IMR-90 (cell line): Measurements from ENCODE around the gene STMN1. TPM values are rescaled to one million over a fixed set of nuclear protein-coding genes. Genes with fewer than 3 reads are reported as not detected.

Experiments used
- ATAC-seq: fragments of 200-7000 bp; cut with Tn5 transposase; 2 replicates; pipeline ENCODE4 v1.9.1; 2020; ENCODE audit warnings: low read depth, mild to moderate bottlenecking, moderate library complexity
- BruUV-seq: library from RNA; stranded (reverse); fragments of 400-500 nt; replicated peaks from 2 replicates; lab custom pipeline; 2021; lab: Mats Ljungman, UMichigan
- CTCF ChIA-PET: fragments of 300-600 bp; formaldehyde crosslinking; extraction: SDS; loops from one replicate; lab custom pipeline; 2021; ENCODE audit warnings: antibody characterized with exemption; lab: Yijun Ruan, JAX
- POLR2A ChIA-PET: fragments of 300-600 bp; sonication (Branson Sonifier 250); formaldehyde crosslinking; loops from one replicate; lab custom pipeline; 2022; ENCODE audit warnings: antibody characterized with exemption; ENCODE audit not compliant: unreplicated experiment; lab: Charles Lee
- DNase-seq: peaks from one replicate; pipeline ENCODE4 v3.0.0; 2013
- H2AFZ ChIP-seq: replicated peaks from 2 replicates; pipeline ENCODE3; 2013; ENCODE audit warnings: low read length, mild to moderate bottlenecking; ENCODE audit not compliant: poor library complexity
- H2AK5ac ChIP-seq: 2 replicates; pipeline ENCODE4 v1.6.1; 2013; ENCODE audit warnings: low read depth, low read length, inconsistent platforms
- H2AK9ac ChIP-seq: replicated peaks from 2 replicates; pipeline ENCODE3; 2013; ENCODE audit warnings: mild to moderate bottlenecking, low read depth, low read length, moderate library complexity; ENCODE audit not compliant: poor library complexity
- H2BK120ac ChIP-seq: 2 replicates; pipeline ENCODE4 v1.6.1; 2013; ENCODE audit warnings: low read depth, low read length, inconsistent platforms
- H2BK15ac ChIP-seq: 3 replicates; pipeline ENCODE4 v1.6.1; 2013; ENCODE audit warnings: low read depth, low read length, inconsistent platforms
- H2BK20ac ChIP-seq: 2 replicates; pipeline ENCODE4 v1.6.1; 2013; ENCODE audit warnings: low read depth, mild to moderate bottlenecking, inconsistent platforms, low read length, moderate library complexity
- H2BK5ac ChIP-seq: 2 replicates; pipeline ENCODE4 v1.6.1; 2013; ENCODE audit warnings: mild to moderate bottlenecking, low read depth, low read length, inconsistent platforms; ENCODE audit not compliant: poor library complexity, severe bottlenecking
- H3K14ac ChIP-seq: replicated peaks from 2 replicates; pipeline ENCODE4 v1.6.1; 2013; ENCODE audit warnings: low read depth, low read length, inconsistent platforms
- H3K18ac ChIP-seq: 2 replicates; pipeline ENCODE4 v1.6.1; 2013; ENCODE audit warnings: low read depth, low read length, control low read depth
- H3K23ac ChIP-seq: 2 replicates; pipeline ENCODE4 v1.6.1; 2013; ENCODE audit warnings: low read depth, low read length, inconsistent platforms
- H3K27ac ChIP-seq: 2 replicates; pipeline ENCODE4 v1.5.1; 2013; ENCODE audit warnings: mild to moderate bottlenecking, control low read depth, low read length; ENCODE audit not compliant: insufficient read depth
- H3K27me3 ChIP-seq: 2 replicates; pipeline ENCODE4 v1.6.1; 2013; ENCODE audit warnings: low read length; ENCODE audit not compliant: control insufficient read depth, insufficient read depth
- H3K36me3 ChIP-seq: 2 replicates; pipeline ENCODE4 v1.6.1; 2013; ENCODE audit warnings: low read length, mixed read lengths; ENCODE audit not compliant: control insufficient read depth, insufficient read depth
- H3K4ac ChIP-seq: 2 replicates; pipeline ENCODE4 v1.6.1; 2013; ENCODE audit warnings: low read depth, low read length, inconsistent platforms
- H3K4me1 ChIP-seq: 2 replicates; pipeline ENCODE4 v1.6.1; 2013; ENCODE audit warnings: low read length, mixed read lengths; ENCODE audit not compliant: control insufficient read depth, insufficient read depth
- H3K4me2 ChIP-seq: 2 replicates; pipeline ENCODE4 v1.6.1; 2013; ENCODE audit warnings: low read depth, mild to moderate bottlenecking, control low read depth, low read length, moderate library complexity
- H3K4me3 ChIP-seq: 2 replicates; pipeline ENCODE4 v1.5.1; 2013; ENCODE audit warnings: low read depth, mild to moderate bottlenecking, control low read depth, low read length, moderate library complexity; ENCODE audit not compliant: insufficient read depth
- H3K56ac ChIP-seq: 2 replicates; pipeline ENCODE4 v1.6.1; 2013; ENCODE audit warnings: low read length, inconsistent platforms; ENCODE audit not compliant: insufficient read depth; ENCODE audit errors: extremely low read depth
- H3K79me1 ChIP-seq, 2 experiments: 2 replicates each; pipeline ENCODE4 v1.6.1; 2013; ENCODE audit warnings: low read length in 2 of 2, inconsistent platforms in 1 of 2, low read depth in 1 of 2
- H3K9ac ChIP-seq: 2 replicates; pipeline ENCODE4 v1.6.1; 2013; ENCODE audit warnings: low read depth, low read length, control low read depth
- H3K9me1 ChIP-seq: 2 replicates; pipeline ENCODE4 v1.6.1; 2013; ENCODE audit warnings: low read length, inconsistent platforms; ENCODE audit not compliant: insufficient read depth
- H3K9me3 ChIP-seq: 2 replicates; pipeline ENCODE4 v1.6.1; 2013; ENCODE audit warnings: low read length; ENCODE audit not compliant: control insufficient read depth, insufficient read depth
- H4K20me1 ChIP-seq: 2 replicates; pipeline ENCODE4 v1.6.1; 2013; ENCODE audit warnings: low read length, inconsistent platforms; ENCODE audit not compliant: insufficient read depth
- H4K5ac ChIP-seq: 2 replicates; pipeline ENCODE4 v1.6.1; 2013; ENCODE audit warnings: mild to moderate bottlenecking, low read depth, low read length, control low read depth
- H4K8ac ChIP-seq, 2 experiments: 2 replicates each; pipeline ENCODE4 v1.6.1; 2013; ENCODE audit warnings: low read depth in 2 of 2, low read length in 2 of 2, control low read depth in 1 of 2, inconsistent platforms in 1 of 2
- H4K91ac ChIP-seq: 2 replicates; pipeline ENCODE4 v1.6.1; 2013; ENCODE audit warnings: low read depth, low read length, inconsistent platforms; ENCODE audit not compliant: insufficient read depth
- BHLHE40 ChIP-seq: fragments of 150-350 bp; IDR thresholded peaks from 2 replicates; pipeline ENCODE4 v1.6.1; 2016; ENCODE audit warnings: mild to moderate bottlenecking, low read depth, low read length
- CEBPB ChIP-seq: IDR thresholded peaks from 2 replicates; pipeline ENCODE4 v1.6.1; 2012; ENCODE audit warnings: low read depth, low read length, improper control_type of control experiment
- CTCF ChIP-seq: conservative IDR thresholded peaks from 2 replicates; pipeline ENCODE4 v1.5.1; 2012; ENCODE audit warnings: mild to moderate bottlenecking, low read depth, low read length, improper control_type of control experiment
- MXI1 ChIP-seq: IDR thresholded peaks from 2 replicates; pipeline ENCODE4 v1.6.1; 2012; ENCODE audit warnings: low read depth, mild to moderate bottlenecking, low read length, moderate library complexity, borderline replicate concordance
- RAD21 ChIP-seq: IDR thresholded peaks from 2 replicates; pipeline ENCODE4 v1.6.1; 2012; ENCODE audit warnings: low read length, improper control_type of control experiment
- USF2 ChIP-seq: fragments of 150-350 bp; IDR thresholded peaks from 2 replicates; pipeline ENCODE4 v1.6.1; 2017; ENCODE audit warnings: mild to moderate bottlenecking, antibody characterized with exemption, low read length, low read depth
- WGBS, 2 experiments: methylation state at CpG; one replicate each; pipeline versions ENCODE4 v1.1.5 to v1.1.7; 2013; ENCODE audit warnings: missing lambda C conversion rate in 2 of 2; ENCODE audit not compliant: insufficient read length in 1 of 2; ENCODE audit errors: extremely low coverage in 2 of 2; 5-methylcytosine and 5-hydroxymethylcytosine counted together
- dilution Hi-C: fragments of 300-500 bp; cut with HindIII; formaldehyde crosslinking; loops from one replicate; pipeline ENCODE4 v1.14.3; 2018; ENCODE audit warnings: low sequenced_read_pairs; ENCODE audit not compliant: unreplicated experiment
- in situ Hi-C: fragments of 300-500 bp; cut with MboI; formaldehyde crosslinking; loops from 3 replicates; pipeline ENCODE4 v1.14.3; 2019; ENCODE audit warnings: low sequenced_read_pairs, inconsistent platforms, mixed read lengths
- intact Hi-C: fragments of 100-400 bp; cut with micrococcal nuclease; formaldehyde crosslinking; loops from 2 replicates; pipeline ENCODE4 v1.10.0; 2022
- polyA plus RNA-seq, 3 experiments: library from polyadenylated mRNA; depleted of rRNA; stranded (reverse); fragments of >200 nt; gene quantifications; 2 replicates each; pipeline ENCODE4 v1.2.3, GENCODE V29; 2012; ENCODE audit warnings: low replicate concordance in 1 of 3
- total RNA-seq: library from RNA; depleted of rRNA; stranded (reverse); fragments of >200 nt; gene quantifications from 2 replicates; pipeline ENCODE4 v1.2.3, GENCODE V29; 2012

Gene STMN1
- total and polyA plus RNA-seq, 2 of the 4 experiments (the other 2 are of a cell fraction), result 93.0 to 273 TPM

GRCh38 chr1:25878690-25879089 lies 27.5 kb downstream of the STMN1 start:
- H2AK9ac ChIP-seq, result no peak overlapping the region
- ATAC-seq, result no peak
- in situ Hi-C loops, result no loop called here

More at GRCh38 chr1:25878690-25879089, 27.5 kb downstream of the STMN1 start:
- ChIA-PET CTCF (no interaction called here), POLR2A (no interaction called here)
- BruUV-seq, result no TSS peak
- WGBS, 2 experiments, result no CpG with 5 or more reads among the region's 5 CpGs
- no peak overlapping the region for H2BK20ac ChIP-seq
- no peak overlapping the region for H3K4ac ChIP-seq
- H3K9me1 ChIP-seq, result 0 out of 2 replicates have a peak, but pooled peaks cover 3% of the 10 kb centered on the region
- H3K56ac ChIP-seq, result no peak overlapping the region
- no peak overlapping the region for H3K27ac ChIP-seq
- H4K91ac ChIP-seq, result no peak overlapping the region
- H2AK5ac ChIP-seq, result no peak overlapping the region
- H2BK120ac ChIP-seq, result no peak overlapping the region
- DNase-seq, result no peak
- H3K23ac ChIP-seq, result no peak overlapping the region
- H3K27me3 ChIP-seq, result no peaks in the 10 kb centered on the region
- no peaks in the 10 kb centered on the region for H3K36me3 ChIP-seq
- H3K18ac ChIP-seq, result no peak overlapping the region
- H4K20me1 ChIP-seq, result no peaks in the 10 kb centered on the region
- no peak overlapping the region for H3K4me2 ChIP-seq
- H2BK5ac ChIP-seq, result no peak overlapping the region
- H2AFZ ChIP-seq, result no peak overlapping the region
- H3K4me3 ChIP-seq, result no peak overlapping the region
- H3K79me1 ChIP-seq, result peaks cover 10 to 12% of the 10 kb centered on the region in 2 experiments
- dilution Hi-C loops (no loop called here), intact Hi-C loops (loop anchor here (1.0 kb wide), 1 partner anchor 37 kb away; no protein-coding TSS in a partner anchor)
- no peak overlapping the region for H4K8ac ChIP-seq
- TF ChIP-seq USF2 (no peak), RAD21 (no peak), MXI1 (no peak), CTCF (no peak), CEBPB (no peak), BHLHE40 (no peak)
- H3K14ac ChIP-seq, result no peak overlapping the region
- no peak overlapping the region for H4K5ac ChIP-seq
- H3K9ac ChIP-seq, result no peak overlapping the region
- H3K9me3 ChIP-seq, result no peaks in the 10 kb centered on the region
- peaks cover 9% of the 10 kb centered on the region; the same call in 1 of the 2 replicates for H3K4me1 ChIP-seq
- H2BK15ac ChIP-seq, result no peak overlapping the region
